GM18867 (cell line): ENCODE data around the gene MLPH.

ENCODE experiments used
- ATAC-seq: cut with Tn5 transposase; IDR thresholded peaks from one replicate; pipeline ENCODE4 v1.9.1; 2021; ENCODE audit warnings: mild to moderate bottlenecking, moderate library complexity; ENCODE audit not compliant: unreplicated experiment

Gene MLPH

DNA sequence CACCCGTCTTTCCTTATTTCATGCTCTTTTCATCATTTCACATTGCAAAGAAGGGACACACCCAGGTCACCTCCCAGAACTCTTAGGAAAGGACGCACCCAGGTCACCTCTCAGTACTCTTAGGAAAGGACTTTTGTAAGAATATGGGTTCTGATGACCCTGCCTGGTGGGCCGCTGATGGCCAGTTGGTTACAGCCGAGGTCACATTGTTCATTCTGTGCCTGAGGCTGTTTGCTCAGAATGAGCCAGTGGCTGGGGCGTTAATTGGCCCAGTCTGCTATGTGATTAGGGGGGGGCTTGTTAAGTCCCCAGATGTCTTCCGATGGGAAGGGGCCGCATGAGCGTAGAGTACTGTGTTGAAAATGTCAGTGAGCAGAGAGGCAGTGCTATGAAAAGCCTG lies 9.4 kb downstream of the MLPH start:
- ATAC-seq, result no peak

DNA sequence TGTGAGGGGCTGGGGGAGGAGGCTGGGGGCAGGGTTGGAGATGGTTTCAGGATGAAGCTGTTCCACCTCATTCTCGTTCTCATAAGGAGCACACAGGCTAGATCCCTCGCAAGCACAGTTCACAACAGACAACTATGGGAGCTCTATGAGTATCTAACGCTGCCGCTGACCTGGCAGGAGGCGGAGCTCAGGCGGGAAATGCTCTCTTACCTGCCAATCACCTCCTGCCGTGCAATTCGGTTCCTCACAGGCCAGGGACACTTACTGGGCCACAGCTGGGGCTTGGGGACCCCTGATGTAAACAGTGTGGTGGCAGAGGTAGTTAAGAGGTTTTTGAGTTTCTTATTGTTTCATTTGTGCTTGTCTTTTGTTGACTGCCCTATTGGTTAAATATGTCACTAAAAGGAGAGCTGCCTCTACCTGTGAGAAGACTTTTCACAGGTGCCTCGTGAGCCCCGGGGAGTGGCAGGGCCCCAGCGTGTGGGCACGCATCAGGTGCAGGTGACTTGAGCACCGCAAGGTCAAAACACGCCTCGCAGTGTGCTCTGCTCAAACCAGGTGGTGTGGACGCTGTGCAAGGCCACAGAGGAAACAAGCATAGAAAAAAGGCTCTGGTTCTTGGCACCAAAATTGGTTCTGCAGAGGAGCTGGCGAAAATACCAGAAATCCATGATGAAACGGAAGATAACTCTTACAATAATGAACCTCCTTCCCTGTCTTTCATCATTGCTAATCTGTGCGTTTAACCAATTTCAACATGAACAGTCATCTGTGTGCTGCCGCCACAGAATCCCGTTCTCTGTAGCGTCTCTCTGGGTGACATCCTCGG lies 10.2 kb downstream of the MLPH start:
- ATAC-seq, result no peak

DNA sequence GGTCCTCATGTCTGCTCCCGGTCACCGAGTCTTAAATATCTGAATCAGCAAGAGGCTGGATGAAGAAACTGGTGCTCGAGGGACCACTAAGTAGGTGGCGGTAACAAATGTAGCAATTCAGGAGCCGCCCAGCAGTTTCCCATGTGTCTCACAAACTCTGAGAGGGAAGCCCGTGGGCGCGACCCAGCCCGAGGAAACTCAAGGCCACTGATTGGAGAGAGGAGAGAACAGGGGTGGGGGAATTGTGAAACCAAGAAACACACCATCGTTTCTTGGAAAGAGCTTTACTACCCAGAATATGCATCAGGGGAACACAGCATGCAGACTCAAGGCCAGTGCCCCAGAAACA lies 10.8 kb downstream of the MLPH start:
- ATAC-seq, result no peak

DNA sequence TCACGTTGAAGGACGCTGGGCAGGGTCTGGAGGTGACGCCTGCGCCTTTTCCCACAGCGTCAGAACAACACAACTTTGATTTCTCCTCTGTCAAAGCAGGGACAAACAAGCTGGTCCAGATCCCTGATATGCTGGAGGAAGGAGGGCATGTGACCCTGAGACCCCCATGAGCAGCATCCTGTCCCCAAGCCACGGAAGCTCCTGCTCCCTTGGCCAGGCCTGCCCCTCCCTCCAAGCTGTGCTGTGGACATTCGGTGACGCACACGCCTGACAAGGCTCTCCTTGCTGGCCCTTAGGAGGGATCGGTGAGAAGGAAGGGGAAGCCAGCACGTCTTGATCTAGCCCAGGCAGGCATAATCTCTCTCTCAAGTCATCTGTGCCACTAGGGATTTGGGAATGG lies 11.3 kb downstream of the MLPH start:
- no peak for ATAC-seq

DNA sequence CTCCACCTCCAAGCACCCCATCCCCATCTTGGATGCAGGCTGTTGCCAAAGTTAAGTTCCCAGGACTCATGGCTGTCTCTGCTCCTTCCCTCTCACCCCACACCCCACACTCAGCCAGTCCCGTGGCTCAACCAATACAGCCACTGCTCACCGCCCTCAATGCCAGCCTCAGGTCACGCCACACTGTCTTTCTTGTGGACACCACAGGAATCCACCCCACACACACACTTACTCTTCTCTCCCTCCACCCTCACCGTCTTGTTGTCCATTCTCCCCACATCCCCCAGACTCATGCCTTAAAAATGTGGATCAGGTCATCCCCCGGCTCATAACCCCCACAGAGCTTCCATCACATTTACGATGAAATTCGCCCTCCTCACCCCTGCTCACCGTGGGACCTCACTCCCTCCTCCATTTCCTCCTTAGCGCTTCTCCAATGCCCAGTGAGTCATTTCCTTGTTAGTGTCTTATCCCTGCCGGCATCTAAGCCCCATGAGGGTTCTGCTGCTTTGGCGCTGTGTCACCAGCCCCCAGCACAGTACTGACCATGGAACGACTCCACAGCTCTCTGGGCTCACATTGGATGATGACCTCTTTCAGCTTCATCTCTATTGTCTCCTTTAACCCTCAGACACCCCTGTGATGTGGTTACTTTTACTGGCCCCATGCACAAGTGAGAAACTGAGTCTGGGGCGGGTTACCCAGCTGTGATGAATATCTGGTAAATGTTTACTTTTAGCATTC lies 13.8 kb downstream of the MLPH start:
- no peak for ATAC-seq

DNA sequence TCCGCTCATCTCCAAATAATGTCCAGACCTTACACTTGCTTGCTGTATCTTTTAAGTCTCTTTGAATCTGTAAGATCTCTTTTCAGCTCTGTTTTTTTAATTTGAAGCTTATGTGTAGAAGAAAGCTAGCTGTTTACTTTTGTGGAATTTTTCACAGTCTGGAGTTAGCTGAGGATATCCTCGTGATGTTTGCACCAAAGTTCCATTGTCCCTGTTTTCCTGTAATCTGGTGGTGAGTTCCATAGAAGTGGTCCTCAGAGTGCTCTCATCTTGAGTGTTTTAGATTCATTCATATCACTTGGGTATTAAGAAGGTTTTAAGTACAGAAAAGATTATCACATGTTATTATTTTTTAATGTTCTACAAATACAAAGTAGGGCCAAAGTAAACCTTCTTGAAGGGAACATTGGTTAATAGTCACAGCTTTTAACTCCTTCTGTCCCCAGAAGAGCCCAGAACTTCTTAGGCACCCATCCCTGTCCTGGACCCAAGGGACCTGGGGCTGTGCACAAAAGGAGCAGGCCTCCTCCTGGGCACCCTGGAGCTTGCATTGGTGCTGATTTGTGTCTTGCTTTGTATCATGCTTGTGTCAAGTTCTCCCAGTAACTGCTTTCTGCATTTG lies 15.0 kb downstream of the MLPH start:
- ATAC-seq, result no peak

DNA sequence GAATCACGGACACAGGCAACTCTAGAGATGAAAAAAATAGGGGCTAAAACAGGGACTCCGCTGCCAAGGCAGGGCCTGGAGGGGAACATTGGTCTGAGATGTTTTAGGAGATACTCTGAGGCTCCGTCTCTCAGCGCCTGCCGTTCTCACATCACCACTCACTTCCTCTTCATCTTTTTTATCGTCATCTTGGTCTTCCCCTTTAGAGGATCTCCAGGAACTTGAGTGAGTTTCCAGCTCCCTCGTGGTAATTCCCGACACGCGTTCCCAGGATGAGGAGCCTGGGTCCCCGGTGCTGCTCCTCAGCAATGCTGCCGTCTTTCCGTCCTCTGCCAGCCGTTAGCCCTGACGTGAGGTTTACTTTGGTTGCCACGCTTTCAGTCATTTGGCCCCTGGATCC lies 16.1 kb downstream of the MLPH start:
- no peak for ATAC-seq

DNA sequence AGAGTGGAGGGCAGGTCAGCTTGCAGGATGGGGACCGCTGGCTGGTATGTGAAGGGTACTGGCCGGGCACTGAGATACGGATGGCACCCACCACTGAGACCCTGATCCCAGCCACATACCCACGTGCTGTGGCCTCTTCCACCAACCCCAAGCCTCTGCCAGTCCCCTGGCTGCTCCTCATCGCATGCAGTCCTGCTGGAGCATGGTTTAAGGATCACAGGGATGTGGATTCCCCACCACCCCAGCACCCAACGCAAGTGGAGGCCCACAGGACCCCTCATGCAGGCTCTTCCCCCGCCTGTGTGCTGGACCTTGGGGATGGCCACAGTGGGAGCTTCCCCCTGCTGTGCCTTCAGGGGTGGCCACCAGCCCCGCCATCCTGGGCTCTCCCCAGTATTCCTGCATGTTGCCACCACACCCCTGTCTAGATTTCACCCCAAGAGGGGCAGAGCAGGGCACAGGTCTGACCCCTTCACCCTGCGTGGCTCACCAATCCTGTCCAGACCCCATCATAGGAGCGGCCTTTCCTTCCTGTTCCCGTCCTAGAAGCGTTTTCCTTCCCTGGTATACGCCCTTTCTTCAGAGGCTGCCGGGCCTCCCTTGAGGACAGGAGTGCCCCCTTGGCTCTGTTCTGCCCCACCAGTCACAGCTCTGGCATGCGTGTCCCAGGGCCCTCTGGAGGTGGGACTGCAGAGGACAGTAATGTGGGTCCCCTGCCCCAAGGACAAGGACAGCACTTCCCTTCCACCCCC lies 18.3 kb downstream of the MLPH start:
- ATAC-seq, result no peak

DNA sequence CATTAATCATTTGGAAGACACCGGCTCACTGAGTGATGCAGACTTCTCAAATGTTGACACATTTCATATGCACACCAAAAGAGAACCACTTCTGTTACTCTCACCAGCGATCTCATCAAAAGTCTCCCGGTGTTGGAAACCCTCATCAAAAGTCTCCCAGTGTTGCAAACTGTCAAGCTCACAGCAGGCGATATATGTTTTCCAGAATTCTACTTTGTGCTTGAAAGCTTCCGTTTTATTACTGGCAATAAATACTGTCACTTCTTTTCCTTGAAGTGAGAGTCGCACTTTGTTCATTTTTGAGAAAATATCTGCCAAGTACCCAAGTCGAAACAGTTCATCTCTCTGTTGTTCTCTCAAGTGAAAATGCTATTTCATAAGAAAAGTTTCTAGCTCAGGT lies 20.5 kb downstream of the MLPH start:
- ATAC-seq, result no peak

DNA sequence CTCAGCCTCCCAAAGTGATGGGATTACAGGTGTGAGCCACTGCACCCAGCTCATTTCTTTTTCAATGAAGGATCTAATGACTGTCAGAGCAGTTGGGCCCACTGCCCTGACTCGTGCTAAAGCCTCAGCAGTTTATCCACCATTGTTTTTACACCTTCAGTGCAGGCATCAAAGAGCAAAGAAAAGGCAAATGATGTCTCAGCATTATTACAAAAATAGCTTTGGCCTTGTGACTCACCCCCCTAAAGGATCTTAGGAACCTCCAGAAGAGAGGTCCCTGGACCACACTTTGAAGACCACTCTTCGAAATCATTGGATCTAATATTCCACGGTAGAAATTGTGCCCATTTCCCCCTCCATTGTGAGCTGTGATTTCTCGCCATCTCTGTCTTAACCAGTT lies 21.3 kb downstream of the MLPH start:
- ATAC-seq, result no peak

DNA sequence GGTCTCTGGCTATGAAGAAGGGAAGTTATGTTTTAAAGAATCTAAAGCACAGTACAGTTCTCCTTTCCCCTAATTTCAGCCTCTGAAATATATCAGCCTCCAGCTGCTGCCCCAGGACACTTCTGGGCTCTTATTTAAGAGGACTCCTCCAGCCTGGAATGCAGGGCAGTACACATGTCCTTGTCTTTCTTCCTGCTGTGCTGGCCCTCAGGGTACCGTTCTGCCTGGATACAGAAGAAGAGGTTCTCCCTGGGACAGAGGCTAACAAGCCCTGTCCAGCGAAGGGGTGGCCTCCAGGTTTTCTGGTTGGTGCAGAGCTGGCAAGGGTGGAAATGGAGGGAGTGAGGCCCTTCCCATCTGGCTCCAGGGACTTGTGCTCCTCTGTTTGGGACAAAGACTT lies 22.1 kb downstream of the MLPH start:
- no peak for ATAC-seq

DNA sequence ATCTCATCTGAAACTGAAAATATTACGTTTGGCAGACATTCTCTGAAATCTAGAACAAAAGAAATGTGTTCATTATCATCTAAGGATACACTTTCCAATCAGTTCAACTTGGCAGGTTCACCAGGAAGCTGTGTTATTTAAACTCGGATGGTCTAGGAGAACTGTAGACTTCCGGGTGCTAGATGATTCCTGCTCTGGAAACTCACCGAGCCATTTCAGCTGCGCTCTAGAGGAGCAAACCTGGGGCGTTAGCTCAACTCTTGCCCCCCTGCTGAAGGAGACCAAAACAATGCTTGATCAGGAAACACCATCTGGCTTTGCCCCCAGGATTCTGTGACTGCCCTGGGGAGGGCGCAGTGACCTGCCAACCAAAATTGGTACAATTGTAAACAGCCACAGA lies 22.9 kb downstream of the MLPH start:
- ATAC-seq, result no peak

DNA sequence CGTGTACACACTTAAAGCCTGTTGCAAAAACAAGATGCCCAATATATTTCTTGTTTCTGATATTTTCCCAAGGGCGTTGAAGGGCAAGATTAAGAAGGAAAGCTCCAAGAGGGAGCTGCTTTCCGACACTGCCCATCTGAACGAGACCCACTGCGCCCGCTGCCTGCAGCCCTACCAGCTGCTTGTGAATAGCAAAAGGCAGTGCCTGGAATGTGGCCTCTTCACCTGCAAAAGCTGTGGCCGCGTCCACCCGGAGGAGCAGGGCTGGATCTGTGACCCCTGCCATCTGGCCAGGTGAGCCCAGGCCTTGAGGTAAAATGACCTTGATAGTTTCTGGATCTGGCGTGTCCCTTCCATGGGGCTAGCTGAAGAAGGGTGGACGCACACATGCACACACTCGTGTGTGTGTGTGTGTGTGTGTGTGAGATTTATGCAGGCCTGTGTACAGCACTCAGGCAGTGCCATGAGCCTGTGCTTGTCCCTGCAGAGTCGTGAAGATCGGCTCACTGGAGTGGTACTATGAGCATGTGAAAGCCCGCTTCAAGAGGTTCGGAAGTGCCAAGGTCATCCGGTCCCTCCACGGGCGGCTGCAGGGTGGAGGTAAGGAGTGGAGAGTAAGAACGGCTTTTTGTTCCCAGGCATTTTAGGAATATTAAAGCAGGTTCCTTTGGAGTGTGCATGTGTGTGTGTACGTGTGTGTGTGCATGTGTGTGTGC lies 23.6 kb downstream of the MLPH start:
- no peak for ATAC-seq

DNA sequence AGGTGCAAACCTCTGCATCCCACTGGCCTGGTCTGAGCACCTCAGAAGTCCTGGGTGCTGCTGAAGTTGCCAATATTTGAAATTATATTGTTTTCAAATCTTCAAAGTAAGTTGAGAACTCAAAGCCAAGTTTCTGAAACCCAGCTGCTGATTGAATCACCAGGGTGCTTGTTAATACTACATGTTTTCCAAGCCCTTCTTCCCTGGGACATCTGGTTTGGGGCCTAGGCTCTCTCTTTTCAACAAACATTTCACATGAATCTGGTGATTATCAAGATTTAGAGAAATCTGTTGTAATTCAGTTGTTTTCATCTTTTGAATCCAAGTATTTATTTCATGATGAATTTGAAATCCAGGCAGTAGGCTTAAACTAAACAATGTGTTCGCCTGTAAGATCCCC lies 24.4 kb downstream of the MLPH start:
- no peak for ATAC-seq

DNA sequence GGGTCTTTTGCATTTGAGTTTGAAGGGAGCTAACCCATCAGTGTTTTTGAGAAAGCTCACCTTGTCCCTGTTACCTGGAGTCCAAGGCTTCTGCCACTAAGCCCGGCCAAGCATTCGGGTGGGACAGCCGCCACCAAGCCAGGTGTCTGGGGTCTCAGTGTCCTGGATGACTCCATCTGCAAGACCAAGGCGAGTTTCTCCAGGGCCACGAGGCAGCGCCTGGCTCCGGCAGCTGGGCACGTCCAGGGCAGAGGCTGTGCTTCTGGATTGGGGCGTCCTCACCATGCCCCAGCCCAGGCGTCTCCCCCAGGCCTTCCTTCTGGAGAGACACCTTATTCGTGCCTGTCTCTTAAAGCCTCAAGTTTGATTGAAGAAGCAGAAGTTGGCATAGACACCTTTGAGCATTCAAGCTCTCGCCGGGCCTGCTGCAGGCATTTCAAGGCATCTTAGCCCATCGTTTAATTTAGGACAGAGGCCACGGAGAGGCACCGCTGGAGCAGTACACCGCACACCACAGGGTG lies 24.9 kb downstream of the MLPH start:
- ATAC-seq, result no peak

DNA sequence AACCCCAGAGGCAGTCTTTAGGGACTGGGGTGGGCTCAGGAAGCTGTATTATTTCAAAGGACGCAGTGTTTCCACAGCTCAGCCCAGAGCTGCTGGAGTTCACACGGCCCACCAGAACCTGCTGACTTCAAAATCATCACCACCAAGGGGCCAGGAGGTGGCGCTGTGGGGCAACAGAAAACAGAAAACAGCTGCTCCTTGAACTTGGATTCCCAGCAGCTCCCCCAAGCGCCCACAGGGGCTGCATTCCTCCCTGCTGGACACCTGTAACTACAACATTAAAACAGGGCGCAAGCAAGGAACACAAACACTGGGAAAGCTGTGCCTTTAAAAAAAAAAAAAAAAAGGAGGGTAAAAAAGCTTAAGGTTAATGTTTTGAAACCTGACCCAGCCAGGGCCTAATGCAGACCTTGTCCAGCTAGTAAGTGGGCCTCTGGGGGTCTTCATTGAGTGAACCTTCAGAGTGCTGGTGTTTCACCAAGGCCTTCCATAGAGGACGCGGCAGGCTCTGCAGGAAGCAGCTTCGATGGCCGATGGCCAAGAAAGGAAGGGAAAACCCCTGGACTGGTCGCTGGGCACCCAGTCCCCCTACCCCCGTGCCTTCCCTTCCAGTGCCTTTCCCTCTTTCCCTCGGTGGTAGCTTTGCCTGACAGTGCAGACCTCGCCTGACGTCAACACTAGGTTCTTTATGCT lies 25.9 kb downstream of the MLPH start:
- peak; percentile 65 for ATAC-seq

DNA sequence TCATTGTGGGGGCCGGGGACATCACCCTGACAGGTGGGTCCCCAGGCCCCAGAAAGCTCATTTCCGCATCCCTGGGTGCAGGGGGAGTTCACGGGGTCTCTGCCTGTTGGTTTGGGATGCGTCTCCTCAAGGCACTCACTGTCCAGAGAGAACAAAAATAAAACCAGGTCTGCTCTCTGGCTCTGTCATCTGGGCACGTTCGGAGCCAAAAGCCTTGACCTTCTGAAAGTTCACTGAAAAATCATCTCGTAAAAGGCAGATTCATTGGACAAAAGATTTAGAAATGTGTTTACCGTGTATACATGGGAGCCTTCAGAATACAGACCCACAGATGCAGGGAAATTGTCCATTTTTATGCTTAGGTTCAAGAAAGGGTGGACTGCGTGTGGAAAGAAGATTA lies 26.6 kb downstream of the MLPH start:
- no peak for ATAC-seq

DNA sequence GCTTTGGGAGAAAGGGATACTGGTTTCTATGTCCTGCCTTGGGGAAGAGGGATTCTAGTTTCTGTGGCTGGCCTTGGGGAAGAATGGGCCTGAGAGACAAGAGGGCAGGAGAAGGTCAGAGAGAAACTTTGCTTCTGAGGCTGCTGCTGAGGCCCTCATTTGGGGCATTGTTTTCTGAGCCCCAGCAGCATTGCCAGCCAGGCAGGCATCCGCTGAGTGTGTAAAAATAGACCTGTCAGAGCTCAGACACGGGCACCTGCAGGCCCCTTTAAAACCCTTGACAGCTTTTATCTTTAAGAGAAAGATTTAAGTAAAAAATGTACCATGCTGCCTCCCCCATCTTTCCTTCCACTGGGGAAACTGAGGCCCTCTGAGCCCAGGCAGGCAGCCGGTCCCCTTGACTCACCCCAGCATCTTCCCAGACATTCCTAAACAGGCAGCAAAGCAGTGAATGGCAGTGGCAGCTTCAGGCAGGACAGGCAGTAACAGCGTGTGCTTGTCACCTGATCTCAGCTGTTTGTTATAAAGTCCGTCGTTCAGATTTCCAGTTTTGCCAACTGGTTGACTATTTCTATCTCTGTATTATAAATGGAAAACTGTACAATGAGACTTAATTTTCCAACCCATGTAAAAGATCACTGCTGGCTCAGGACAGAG lies 27.6 kb downstream of the MLPH start:
- no peak for ATAC-seq

DNA sequence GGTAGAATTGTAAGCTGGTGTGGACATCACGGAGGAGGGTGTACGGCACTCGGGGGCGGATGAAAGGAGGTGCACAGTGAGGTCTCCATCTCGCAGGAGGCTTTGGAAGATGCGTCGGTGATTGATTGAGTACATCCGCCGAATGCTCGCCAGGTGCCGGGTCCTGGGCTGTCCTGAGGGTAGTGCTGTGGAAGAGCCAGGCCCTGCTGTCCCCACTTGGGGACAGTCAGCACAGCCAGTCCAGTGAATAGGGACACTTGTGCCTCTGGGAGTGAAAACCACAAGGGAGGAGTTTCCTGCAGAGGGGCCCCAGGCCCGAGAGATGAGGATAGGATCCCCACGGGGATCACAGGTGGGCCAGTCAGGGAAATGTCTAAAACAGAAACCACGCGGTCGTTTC lies 28.1 kb downstream of the MLPH start:
- no peak for ATAC-seq
